CD4-positive, alpha-beta memory T cell (primary cell): ENCODE results near the gene AHCYL1. TPM values are rescaled to one million over a fixed set of nuclear protein-coding genes. Genes with fewer than 3 reads are reported as not detected.

Experiments
- CTCF ChIA-PET: fragments of 350-600 bp; sonication (Branson Sonifier 250); formaldehyde crosslinking; loops from one replicate; lab custom pipeline; 2021; ENCODE audit warnings: inconsistent platforms; ENCODE audit not compliant: partially characterized antibody; lab: Charles Lee
- POLR2A ChIA-PET: fragments of 350-600 bp; sonication (Branson Sonifier 250); formaldehyde crosslinking; loops from one replicate; lab custom pipeline; 2021; ENCODE audit not compliant: partially characterized antibody; lab: Charles Lee
- DNase-seq, 5 donors: peaks; one replicate each; pipeline versions ENCODE4 v3.0.0 to v3.0.0-alpha.2; 2020 to 2022; ENCODE audit warnings: mixed read lengths in 1 of 5
- H3K27ac ChIP-seq: one replicate; pipeline ENCODE4 v1.7.0; 2013; ENCODE audit warnings: low read depth, low read length
- H3K27me3 ChIP-seq: 2 replicates; pipeline ENCODE4 v1.7.0; 2013; ENCODE audit warnings: mild to moderate bottlenecking, low read length, moderate library complexity; ENCODE audit not compliant: insufficient read depth
- H3K36me3 ChIP-seq: 2 replicates; pipeline ENCODE4 v1.7.0; 2013; ENCODE audit warnings: mild to moderate bottlenecking, low read length, moderate library complexity; ENCODE audit not compliant: insufficient read depth
- H3K4me1 ChIP-seq: 2 replicates; pipeline ENCODE4 v1.7.0; 2013; ENCODE audit warnings: mild to moderate bottlenecking, low read length, moderate library complexity; ENCODE audit not compliant: insufficient read depth
- H3K4me3 ChIP-seq, 2 donors: one replicate each; pipeline ENCODE4 v1.7.0; 2013; ENCODE audit warnings: low read length in 2 of 2, mild to moderate bottlenecking in 1 of 2
- H3K9me3 ChIP-seq, 2 donors: one replicate each; pipeline ENCODE4 v1.7.0; 2013; ENCODE audit warnings: low read length in 2 of 2, control low read depth in 1 of 2; ENCODE audit not compliant: control insufficient read depth in 1 of 2
- H3K27ac Mint-ChIP-seq, 7 donors: one replicate each; pipeline ENCODE4 v1.8.0; 2020 to 2021; ENCODE audit warnings: mixed read lengths in 7 of 7, mild to moderate bottlenecking in 6 of 7, inconsistent platforms in 3 of 7, moderate library complexity in 3 of 7
- H3K27me3 Mint-ChIP-seq, 2 donors: one replicate each; pipeline ENCODE4 v1.8.0; 2020 to 2021; ENCODE audit warnings: mixed read lengths in 2 of 2
- H3K36me3 Mint-ChIP-seq, 2 donors: one replicate each; pipeline ENCODE4 v1.8.0; 2020 to 2021; ENCODE audit warnings: mixed read lengths in 2 of 2, inconsistent platforms in 1 of 2, mild to moderate bottlenecking in 1 of 2
- H3K4me1 Mint-ChIP-seq, 4 donors: one replicate each; pipeline ENCODE4 v1.8.0; 2020 to 2021; ENCODE audit warnings: mixed read lengths in 4 of 4, mild to moderate bottlenecking in 1 of 4
- H3K4me3 Mint-ChIP-seq, 8 donors: one replicate each; pipeline ENCODE4 v1.8.0; 2020 to 2021; ENCODE audit warnings: mixed read lengths in 8 of 8, mild to moderate bottlenecking in 7 of 8, moderate library complexity in 6 of 8, inconsistent platforms in 3 of 8
- H3K9me3 Mint-ChIP-seq, 8 donors: one replicate each; pipeline ENCODE4 v1.8.0; 2020 to 2021; ENCODE audit warnings: mixed read lengths in 8 of 8, mild to moderate bottlenecking in 5 of 8, inconsistent platforms in 3 of 8, moderate library complexity in 1 of 8
- intact Hi-C: fragments of 100-400 bp; cut with micrococcal nuclease; formaldehyde crosslinking; loops from one replicate; pipeline ENCODE4 v1.15.1; 2023
- polyA plus RNA-seq, 2 donors: library from polyadenylated mRNA; unstranded; fragments of 300-500 nt; fragmentation: Illumina TruSeq; gene quantifications; one replicate each; pipeline ENCODE4 v1.2.3, GENCODE V29; 2021
- total RNA-seq, 2 experiments: library from RNA; stranded (reverse); gene quantifications; one replicate each; pipeline ENCODE4 v1.2.3, GENCODE V29; 2021

AHCYL1 gene
- total and polyA plus RNA-seq, 4 experiments from 2014 or later: 41.7 to 54.9 (median 44.7) TPM

DNA sequence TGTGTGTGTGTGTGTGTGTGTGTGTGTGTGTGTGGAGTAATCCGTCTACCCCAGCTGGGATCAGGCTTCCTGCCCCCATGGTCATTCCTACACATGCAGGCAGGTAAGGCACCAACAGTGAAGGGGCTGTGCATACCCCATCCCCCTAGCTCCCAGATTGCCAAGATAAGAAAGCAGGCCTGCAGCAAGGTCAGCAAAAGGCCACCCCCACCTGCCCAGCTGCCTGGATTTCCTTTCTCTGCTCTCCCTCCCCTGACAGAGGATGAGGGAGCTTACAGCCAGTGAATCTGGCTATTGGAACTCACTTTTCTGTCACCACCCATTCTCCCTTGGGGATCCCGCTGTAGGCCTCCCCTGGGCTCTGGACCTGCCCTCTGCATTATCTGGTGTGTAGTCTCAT, 78.0 kb downstream of the AHCYL1 start:
- H3K9me3 Mint-ChIP-seq: no peaks in the 10 kb centered on the region
- no peak overlapping the region for H3K27ac ChIP-seq
- peaks cover 2% of the 10 kb centered on the region for H3K36me3 ChIP-seq
- H3K9me3 ChIP-seq: no peaks in the 10 kb centered on the region
- no peak for DNase-seq
- H3K27me3 ChIP-seq: no peaks in the 10 kb centered on the region
- ChIA-PET CTCF (interaction anchor here (0.9 to 2.1 kb wide), 5 partner anchors 9 to 25 kb away, joined by 3 to 8 read pairs (median 6); partner anchors contain the start of gene ALX3), POLR2A (interaction anchor here (0.6 to 1.0 kb wide), 2 partner anchors 28 to 972 kb away, joined by 3 to 5 read pairs; partner anchors contain the start of gene STRIP1)
- intact Hi-C loops: no loop called here
- H3K27ac Mint-ChIP-seq: no peak overlapping the region
- H3K27me3 Mint-ChIP-seq: peaks cover 9 to 17% of the 10 kb centered on the region in 2 donors
- peaks cover 3% of the 10 kb centered on the region for H3K4me1 ChIP-seq
- H3K36me3 Mint-ChIP-seq: peaks cover 16 to 26% of the 10 kb centered on the region in 2 donors
- peaks cover 0 to 10% (median 5%) of the 10 kb centered on the region in 4 donors for H3K4me1 Mint-ChIP-seq
- H3K4me3 Mint-ChIP-seq: no peak overlapping the region
- H3K4me3 ChIP-seq: no peak overlapping the region

DNA sequence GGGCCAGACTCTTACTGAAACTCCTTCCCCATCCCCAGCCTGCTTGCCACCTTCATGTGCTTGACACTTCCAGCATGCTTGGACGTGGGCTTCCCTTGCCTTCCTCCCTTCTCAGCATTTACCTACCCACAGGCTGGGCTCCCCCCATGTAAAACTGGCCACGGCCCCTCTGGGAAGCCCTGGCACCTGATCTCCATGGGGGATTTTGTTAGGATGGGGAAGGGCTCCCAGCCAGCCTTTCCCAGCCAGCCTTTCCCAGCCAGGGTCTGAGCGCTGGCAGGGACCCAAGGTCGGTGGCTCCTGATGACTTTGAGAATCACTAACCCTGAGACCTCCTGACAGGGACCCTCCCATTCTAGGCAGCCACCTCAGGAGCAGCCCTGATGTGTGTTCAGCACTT, 79.2 kb downstream of the AHCYL1 start:
- H3K27ac Mint-ChIP-seq: no peak overlapping the region
- CTCF ChIA-PET: interaction anchor here (5.7 kb wide), 1 partner anchor 10 kb away, joined by 34 read pairs; no protein-coding TSS in a partner anchor

DNA sequence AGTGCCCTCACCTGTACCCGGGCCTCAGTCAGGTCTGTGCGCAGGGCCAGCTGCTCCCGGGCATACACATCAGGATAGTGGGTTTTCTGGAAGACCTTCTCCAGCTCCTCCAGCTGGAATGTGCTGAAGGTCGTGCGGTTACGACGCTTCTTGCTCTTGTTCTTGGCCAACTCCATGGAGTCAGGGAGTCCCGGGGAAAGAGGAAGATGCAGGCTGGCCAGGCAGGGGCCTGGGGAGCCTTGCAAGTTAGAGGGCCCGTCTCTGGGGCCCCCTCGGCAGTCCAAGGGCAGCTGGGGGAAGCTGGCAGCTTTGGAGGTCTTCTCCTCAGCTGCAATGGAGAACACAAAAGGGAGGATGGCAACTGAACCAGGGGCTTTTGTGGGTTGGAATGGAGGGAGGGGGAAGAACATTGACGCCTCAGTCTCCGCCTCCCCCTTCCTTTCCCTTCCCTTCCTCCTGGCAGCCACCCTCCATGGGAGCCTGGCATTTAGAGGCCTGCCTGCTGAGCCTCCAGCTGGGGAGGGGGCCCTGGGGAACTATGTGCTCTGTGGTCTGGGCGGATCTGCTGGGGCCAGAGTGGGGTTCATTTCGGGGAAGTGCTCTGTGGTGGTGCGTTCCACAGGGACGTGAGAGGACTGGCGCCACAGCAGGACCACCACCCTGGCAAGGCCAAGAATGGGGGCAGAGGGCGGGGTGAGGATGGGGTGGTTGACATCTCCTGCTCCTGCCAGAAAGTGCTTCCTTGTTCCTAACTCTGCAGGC, 80.2 kb downstream of the AHCYL1 start:
- Mint-ChIP-seq H3K9me3 (peaks cover 0 to 3% (median 0%) of the 10 kb centered on the region in 8 donors), H3K4me1 (peaks cover 9 to 22% (median 17%) of the 10 kb centered on the region in 4 donors), H3K27ac (no peak overlapping the region), H3K36me3 (peaks cover 9 to 11% of the 10 kb centered on the region in 2 donors), H3K4me3 (no peak overlapping the region), H3K27me3 (peaks cover 20 to 23% of the 10 kb centered on the region in 2 donors)
- H3K27me3 ChIP-seq: peaks cover 14% of the 10 kb centered on the region
- H3K36me3 ChIP-seq: no peaks in the 10 kb centered on the region
- intact Hi-C loops: no loop called here
- no peaks in the 10 kb centered on the region for H3K9me3 ChIP-seq
- H3K27ac ChIP-seq: no peak overlapping the region
- DNase-seq: no peak
- H3K4me3 ChIP-seq: no peak overlapping the region
- ChIA-PET CTCF (interaction anchor here (5.7 kb wide), 1 partner anchor 11 kb away, joined by 34 read pairs; no protein-coding TSS in a partner anchor), POLR2A (no interaction called here)
- peaks cover 24% of the 10 kb centered on the region for H3K4me1 ChIP-seq

More for the DNA sequence above, 79.2 kb downstream of the AHCYL1 start:
- Histone ChIP-seq H3K9me3 (no peaks in the 10 kb centered on the region), H3K27ac (no peak overlapping the region), H3K36me3 (no peaks in the 10 kb centered on the region), H3K4me3 (no peak overlapping the region), H3K27me3 (peaks cover 6% of the 10 kb centered on the region), H3K4me1 (peaks cover 15% of the 10 kb centered on the region)
- peaks cover 9 to 16% of the 10 kb centered on the region in 2 donors for H3K36me3 Mint-ChIP-seq
- DNase-seq: no peak
- H3K4me3 Mint-ChIP-seq: no peak overlapping the region
- intact Hi-C loops: no loop called here
- H3K9me3 Mint-ChIP-seq: peaks cover 0 to 3% (median 0%) of the 10 kb centered on the region in 8 donors
- peaks cover 17 to 23% of the 10 kb centered on the region in 2 donors for H3K27me3 Mint-ChIP-seq
- POLR2A ChIA-PET: no interaction called here
- peaks cover 7 to 16% (median 11%) of the 10 kb centered on the region in 4 donors for H3K4me1 Mint-ChIP-seq

GRCh38 chr1:110065841-110066240, 81.3 kb downstream of the AHCYL1 start:
- DNase-seq: no peak
- Mint-ChIP-seq H3K4me3 (no peak overlapping the region), H3K27me3 (peaks cover 22 to 25% of the 10 kb centered on the region in 2 donors), H3K36me3 (peaks cover 4 to 6% of the 10 kb centered on the region in 2 donors), H3K9me3 (peaks cover 0 to 3% (median 0%) of the 10 kb centered on the region in 8 donors), H3K27ac (no peak overlapping the region), H3K4me1 (peaks cover 8 to 25% (median 16%) of the 10 kb centered on the region in 4 donors)
- Histone ChIP-seq H3K27me3 (peaks cover 17% of the 10 kb centered on the region), H3K9me3 (no peaks in the 10 kb centered on the region), H3K36me3 (no peaks in the 10 kb centered on the region), H3K4me3 (no peak overlapping the region), H3K27ac (no peak overlapping the region), H3K4me1 (peaks cover 28% of the 10 kb centered on the region)
- intact Hi-C loops: no loop called here
- ChIA-PET POLR2A (no interaction called here), CTCF (interaction anchor here (0.9 to 5.7 kb wide), 2 partner anchors 12 to 36 kb away, joined by 3 to 34 read pairs; no protein-coding TSS in a partner anchor)

DNA sequence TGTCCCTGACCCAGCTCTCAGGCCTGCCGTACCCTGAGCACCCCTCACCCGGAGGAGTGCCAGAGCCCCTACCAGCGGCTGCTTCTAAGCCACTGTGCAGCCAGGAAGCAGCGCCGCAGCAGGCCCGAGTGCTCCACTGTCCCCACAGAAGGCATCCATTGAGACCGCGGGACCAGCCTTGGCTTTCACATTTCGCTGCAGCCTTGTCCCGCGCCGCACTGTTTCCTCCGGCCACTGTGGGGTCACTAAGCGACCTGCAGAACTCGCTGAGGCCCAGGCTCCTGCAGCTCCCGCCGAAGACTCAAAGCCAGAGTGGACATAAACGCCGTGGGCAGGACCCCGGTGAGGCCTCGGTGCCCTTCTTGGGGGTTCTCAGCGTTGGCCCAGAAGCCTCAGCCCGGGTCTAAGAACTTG, 82.9 kb downstream of the AHCYL1 start:
- H3K36me3 ChIP-seq: no peaks in the 10 kb centered on the region
- H3K27me3 ChIP-seq: peaks cover 28% of the 10 kb centered on the region
- ChIA-PET CTCF (interaction anchor here (5.7 kb wide), 1 partner anchor 14 kb away, joined by 34 read pairs; no protein-coding TSS in a partner anchor), POLR2A (no interaction called here)
- Mint-ChIP-seq H3K27me3 (peaks cover 29 to 36% of the 10 kb centered on the region in 2 donors), H3K4me3 (peak overlapping the region in 3 of 8 donors; percentile 42 to 71 (median 52)), H3K27ac (no peak overlapping the region), H3K4me1 (peaks cover 8 to 25% (median 16%) of the 10 kb centered on the region in 4 donors), H3K9me3 (peaks cover 0 to 3% (median 0%) of the 10 kb centered on the region in 8 donors), H3K36me3 (no peaks in the 10 kb centered on the region)
- H3K4me3 ChIP-seq: no peak overlapping the region
- no peak overlapping the region for H3K27ac ChIP-seq
- peaks cover 28% of the 10 kb centered on the region for H3K4me1 ChIP-seq
- intact Hi-C loops: no loop called here
- no peaks in the 10 kb centered on the region for H3K9me3 ChIP-seq
- no peak for DNase-seq

GRCh38 chr1:110067893-110068645, 83.5 kb downstream of the AHCYL1 start:
- Histone ChIP-seq H3K27ac (no peak overlapping the region), H3K4me1 (peaks cover 28% of the 10 kb centered on the region), H3K9me3 (no peaks in the 10 kb centered on the region), H3K4me3 (peak overlapping the region in 1 of 2 donors; percentile 11), H3K27me3 (peaks cover 28% of the 10 kb centered on the region), H3K36me3 (no peaks in the 10 kb centered on the region)
- POLR2A ChIA-PET: interaction anchor here (1.4 kb wide), 1 partner anchor 18 kb away, joined by 4 read pairs; no protein-coding TSS in a partner anchor
- H3K27me3 Mint-ChIP-seq: peaks cover 29 to 40% of the 10 kb centered on the region in 2 donors
- intact Hi-C loops: no loop called here
- H3K4me3 Mint-ChIP-seq: peak overlapping the region; percentile 56 to 92 (median 76)
- no peak for DNase-seq
- no peaks in the 10 kb centered on the region for H3K36me3 Mint-ChIP-seq
- peaks cover 8 to 25% (median 16%) of the 10 kb centered on the region in 4 donors for H3K4me1 Mint-ChIP-seq
- peak overlapping the region in 1 of 7 donors; percentile 11 for H3K27ac Mint-ChIP-seq
- peaks cover 0 to 3% (median 0%) of the 10 kb centered on the region in 8 donors for H3K9me3 Mint-ChIP-seq
- CTCF ChIA-PET: interaction anchor here (1.5 to 5.7 kb wide), 2 partner anchors 8 to 14 kb away, joined by 7 to 34 read pairs; no protein-coding TSS in a partner anchor
